Panc1 (cell line): ENCODE results near the gene RAD21L1.

ENCODE experiments used
- CTCF ChIP-seq: fragments of 450-650 bp; IDR thresholded peaks from 2 replicates; pipeline ENCODE4 v1.5.1; 2017; ENCODE audit warnings: mild to moderate bottlenecking
- POLR2AphosphoS5 ChIP-seq: IDR thresholded peaks from 2 replicates; pipeline ENCODE4 v1.6.1; 2012; ENCODE audit warnings: mild to moderate bottlenecking, low read depth, low read length, moderate library complexity
- SIN3A ChIP-seq: IDR thresholded peaks from 2 replicates; pipeline ENCODE4 v1.6.1; 2012; ENCODE audit warnings: low read depth, mild to moderate bottlenecking, low read length, moderate library complexity, borderline replicate concordance; ENCODE audit not compliant: insufficient read depth
- TF ChIP-seq, protein P1 (sequence below), 2 experiments: IDR thresholded peaks; 2 replicates each; pipeline ENCODE4 v1.6.1; 2011 to 2012; ENCODE audit warnings: low read depth in 2 of 2, control low read depth in 1 of 2, low read length in 1 of 2, mild to moderate bottlenecking in 1 of 2, moderate library complexity in 1 of 2; ENCODE audit not compliant: insufficient read depth in 1 of 2

- TF ChIP-seq CTCF (no peak), POLR2AphosphoS5 (no peak), SIN3A (no peak)
- TF ChIP-seq, protein P1, sequence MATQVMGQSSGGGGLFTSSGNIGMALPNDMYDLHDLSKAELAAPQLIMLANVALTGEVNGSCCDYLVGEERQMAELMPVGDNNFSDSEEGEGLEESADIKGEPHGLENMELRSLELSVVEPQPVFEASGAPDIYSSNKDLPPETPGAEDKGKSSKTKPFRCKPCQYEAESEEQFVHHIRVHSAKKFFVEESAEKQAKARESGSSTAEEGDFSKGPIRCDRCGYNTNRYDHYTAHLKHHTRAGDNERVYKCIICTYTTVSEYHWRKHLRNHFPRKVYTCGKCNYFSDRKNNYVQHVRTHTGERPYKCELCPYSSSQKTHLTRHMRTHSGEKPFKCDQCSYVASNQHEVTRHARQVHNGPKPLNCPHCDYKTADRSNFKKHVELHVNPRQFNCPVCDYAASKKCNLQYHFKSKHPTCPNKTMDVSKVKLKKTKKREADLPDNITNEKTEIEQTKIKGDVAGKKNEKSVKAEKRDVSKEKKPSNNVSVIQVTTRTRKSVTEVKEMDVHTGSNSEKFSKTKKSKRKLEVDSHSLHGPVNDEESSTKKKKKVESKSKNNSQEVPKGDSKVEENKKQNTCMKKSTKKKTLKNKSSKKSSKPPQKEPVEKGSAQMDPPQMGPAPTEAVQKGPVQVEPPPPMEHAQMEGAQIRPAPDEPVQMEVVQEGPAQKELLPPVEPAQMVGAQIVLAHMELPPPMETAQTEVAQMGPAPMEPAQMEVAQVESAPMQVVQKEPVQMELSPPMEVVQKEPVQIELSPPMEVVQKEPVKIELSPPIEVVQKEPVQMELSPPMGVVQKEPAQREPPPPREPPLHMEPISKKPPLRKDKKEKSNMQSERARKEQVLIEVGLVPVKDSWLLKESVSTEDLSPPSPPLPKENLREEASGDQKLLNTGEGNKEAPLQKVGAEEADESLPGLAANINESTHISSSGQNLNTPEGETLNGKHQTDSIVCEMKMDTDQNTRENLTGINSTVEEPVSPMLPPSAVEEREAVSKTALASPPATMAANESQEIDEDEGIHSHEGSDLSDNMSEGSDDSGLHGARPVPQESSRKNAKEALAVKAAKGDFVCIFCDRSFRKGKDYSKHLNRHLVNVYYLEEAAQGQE (IDR thresholded peaks at IDR 0.05; ENCODE audit: insufficient read depth in 1 of 2, low read depth in 2 of 2, low read length in 1 of 2) = no peak
Observed at GRCh38 chr20:1242530-1242929, 16.7 kb downstream of the RAD21L1 start.
